ENCODE results near the gene CSAG3. TPM values are rescaled to one million over a fixed set of nuclear protein-coding genes. Genes with fewer than 3 reads are reported as not detected.

Gene CSAG3
- total and polyA plus RNA-seq, 9 of the 15 experiments (the other 6 are each of a cell fraction or from before 2014, with no cell fraction given): 3.9 to 32.8 (median 17.8) TPM

DNA sequence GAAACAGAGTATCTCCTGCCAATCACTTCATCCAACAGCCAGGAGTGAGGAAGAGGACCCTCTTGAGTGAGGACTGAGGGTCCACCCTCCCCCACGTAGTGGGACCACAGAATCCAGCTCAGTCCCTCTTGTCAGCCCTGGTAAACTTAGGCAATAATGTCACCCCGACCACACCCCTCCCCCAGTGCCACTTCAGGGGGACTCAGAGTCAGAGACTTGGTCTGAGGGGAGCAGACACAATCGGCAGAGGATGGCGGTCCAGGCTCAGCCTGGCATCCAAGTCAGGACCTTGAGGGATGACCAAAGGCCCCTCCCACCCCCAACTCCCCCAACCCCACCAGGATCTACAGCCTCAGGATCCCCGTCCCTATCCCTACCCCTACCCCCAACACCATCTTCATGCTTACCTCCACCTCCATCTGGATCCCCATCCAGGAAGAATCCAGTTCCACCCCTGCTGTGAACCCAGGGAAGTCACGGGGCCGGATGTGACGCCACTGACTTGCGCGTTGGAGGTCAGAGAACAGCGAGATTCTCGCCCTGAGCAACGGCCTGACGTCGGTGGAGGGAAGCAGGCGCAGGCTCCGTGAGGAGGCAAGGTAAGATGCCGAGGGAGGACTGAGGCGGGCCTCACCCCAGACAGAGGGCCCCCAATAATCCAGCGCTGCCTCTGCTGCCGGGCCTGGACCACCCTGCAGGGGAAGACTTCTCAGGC is 25.6 kb upstream of the CSAG3 start, which contains the start of the genes CSAG1 and MAGEA12:
TSS of gene CSAG1 (minus strand) at position 461 of the 715 bp plus-strand sequence. CDS start 1,261 bp downstream, outside the sequence.
TSS of gene MAGEA12 (plus strand) at position 497 of the 715 bp plus-strand sequence. CDS start 2,405 bp downstream, outside the sequence.
- H3K4me3 ChIP-seq: peak within 1 kb of the TSS; percentile 77
- TF ChIP-seq, protein P1, sequence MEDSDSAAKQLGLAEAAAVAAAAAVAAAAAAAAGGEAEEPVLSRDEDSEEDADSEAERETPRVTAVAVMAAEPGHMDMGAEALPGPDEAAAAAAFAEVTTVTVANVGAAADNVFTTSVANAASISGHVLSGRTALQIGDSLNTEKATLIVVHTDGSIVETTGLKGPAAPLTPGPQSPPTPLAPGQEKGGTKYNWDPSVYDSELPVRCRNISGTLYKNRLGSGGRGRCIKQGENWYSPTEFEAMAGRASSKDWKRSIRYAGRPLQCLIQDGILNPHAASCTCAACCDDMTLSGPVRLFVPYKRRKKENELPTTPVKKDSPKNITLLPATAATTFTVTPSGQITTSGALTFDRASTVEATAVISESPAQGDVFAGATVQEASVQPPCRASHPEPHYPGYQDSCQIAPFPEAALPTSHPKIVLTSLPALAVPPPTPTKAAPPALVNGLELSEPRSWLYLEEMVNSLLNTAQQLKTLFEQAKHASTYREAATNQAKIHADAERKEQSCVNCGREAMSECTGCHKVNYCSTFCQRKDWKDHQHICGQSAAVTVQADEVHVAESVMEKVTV (CRISPR knock-in tag; IDR thresholded peaks at IDR 0.05): no peak
- TF ChIP-seq HNRNPUL1 (IDR thresholded peaks at IDR 0.05; ENCODE audit: low read length) (no peak), JUND (IDR thresholded peaks at IDR 0.05; ENCODE audit: borderline replicate concordance, low read depth, low read length) (peak; percentile 66), JUND (tag; IDR thresholded peaks at IDR 0.05; ENCODE audit: borderline replicate concordance, low read depth, low read length) (no peak; the same call in 2 of the 3 replicates), ZNF707 (CRISPR knock-in tag; conservative IDR thresholded peaks at IDR 0.05) (no peak), SIN3B (IDR thresholded peaks at IDR 0.05; ENCODE audit: low read depth) (0 out of 2 replicates have a peak, but pooled peaks have one; percentile 51), ZNF239 (CRISPR knock-in tag; IDR thresholded peaks at IDR 0.05) (no peak)
- TF ChIP-seq, protein P2, sequence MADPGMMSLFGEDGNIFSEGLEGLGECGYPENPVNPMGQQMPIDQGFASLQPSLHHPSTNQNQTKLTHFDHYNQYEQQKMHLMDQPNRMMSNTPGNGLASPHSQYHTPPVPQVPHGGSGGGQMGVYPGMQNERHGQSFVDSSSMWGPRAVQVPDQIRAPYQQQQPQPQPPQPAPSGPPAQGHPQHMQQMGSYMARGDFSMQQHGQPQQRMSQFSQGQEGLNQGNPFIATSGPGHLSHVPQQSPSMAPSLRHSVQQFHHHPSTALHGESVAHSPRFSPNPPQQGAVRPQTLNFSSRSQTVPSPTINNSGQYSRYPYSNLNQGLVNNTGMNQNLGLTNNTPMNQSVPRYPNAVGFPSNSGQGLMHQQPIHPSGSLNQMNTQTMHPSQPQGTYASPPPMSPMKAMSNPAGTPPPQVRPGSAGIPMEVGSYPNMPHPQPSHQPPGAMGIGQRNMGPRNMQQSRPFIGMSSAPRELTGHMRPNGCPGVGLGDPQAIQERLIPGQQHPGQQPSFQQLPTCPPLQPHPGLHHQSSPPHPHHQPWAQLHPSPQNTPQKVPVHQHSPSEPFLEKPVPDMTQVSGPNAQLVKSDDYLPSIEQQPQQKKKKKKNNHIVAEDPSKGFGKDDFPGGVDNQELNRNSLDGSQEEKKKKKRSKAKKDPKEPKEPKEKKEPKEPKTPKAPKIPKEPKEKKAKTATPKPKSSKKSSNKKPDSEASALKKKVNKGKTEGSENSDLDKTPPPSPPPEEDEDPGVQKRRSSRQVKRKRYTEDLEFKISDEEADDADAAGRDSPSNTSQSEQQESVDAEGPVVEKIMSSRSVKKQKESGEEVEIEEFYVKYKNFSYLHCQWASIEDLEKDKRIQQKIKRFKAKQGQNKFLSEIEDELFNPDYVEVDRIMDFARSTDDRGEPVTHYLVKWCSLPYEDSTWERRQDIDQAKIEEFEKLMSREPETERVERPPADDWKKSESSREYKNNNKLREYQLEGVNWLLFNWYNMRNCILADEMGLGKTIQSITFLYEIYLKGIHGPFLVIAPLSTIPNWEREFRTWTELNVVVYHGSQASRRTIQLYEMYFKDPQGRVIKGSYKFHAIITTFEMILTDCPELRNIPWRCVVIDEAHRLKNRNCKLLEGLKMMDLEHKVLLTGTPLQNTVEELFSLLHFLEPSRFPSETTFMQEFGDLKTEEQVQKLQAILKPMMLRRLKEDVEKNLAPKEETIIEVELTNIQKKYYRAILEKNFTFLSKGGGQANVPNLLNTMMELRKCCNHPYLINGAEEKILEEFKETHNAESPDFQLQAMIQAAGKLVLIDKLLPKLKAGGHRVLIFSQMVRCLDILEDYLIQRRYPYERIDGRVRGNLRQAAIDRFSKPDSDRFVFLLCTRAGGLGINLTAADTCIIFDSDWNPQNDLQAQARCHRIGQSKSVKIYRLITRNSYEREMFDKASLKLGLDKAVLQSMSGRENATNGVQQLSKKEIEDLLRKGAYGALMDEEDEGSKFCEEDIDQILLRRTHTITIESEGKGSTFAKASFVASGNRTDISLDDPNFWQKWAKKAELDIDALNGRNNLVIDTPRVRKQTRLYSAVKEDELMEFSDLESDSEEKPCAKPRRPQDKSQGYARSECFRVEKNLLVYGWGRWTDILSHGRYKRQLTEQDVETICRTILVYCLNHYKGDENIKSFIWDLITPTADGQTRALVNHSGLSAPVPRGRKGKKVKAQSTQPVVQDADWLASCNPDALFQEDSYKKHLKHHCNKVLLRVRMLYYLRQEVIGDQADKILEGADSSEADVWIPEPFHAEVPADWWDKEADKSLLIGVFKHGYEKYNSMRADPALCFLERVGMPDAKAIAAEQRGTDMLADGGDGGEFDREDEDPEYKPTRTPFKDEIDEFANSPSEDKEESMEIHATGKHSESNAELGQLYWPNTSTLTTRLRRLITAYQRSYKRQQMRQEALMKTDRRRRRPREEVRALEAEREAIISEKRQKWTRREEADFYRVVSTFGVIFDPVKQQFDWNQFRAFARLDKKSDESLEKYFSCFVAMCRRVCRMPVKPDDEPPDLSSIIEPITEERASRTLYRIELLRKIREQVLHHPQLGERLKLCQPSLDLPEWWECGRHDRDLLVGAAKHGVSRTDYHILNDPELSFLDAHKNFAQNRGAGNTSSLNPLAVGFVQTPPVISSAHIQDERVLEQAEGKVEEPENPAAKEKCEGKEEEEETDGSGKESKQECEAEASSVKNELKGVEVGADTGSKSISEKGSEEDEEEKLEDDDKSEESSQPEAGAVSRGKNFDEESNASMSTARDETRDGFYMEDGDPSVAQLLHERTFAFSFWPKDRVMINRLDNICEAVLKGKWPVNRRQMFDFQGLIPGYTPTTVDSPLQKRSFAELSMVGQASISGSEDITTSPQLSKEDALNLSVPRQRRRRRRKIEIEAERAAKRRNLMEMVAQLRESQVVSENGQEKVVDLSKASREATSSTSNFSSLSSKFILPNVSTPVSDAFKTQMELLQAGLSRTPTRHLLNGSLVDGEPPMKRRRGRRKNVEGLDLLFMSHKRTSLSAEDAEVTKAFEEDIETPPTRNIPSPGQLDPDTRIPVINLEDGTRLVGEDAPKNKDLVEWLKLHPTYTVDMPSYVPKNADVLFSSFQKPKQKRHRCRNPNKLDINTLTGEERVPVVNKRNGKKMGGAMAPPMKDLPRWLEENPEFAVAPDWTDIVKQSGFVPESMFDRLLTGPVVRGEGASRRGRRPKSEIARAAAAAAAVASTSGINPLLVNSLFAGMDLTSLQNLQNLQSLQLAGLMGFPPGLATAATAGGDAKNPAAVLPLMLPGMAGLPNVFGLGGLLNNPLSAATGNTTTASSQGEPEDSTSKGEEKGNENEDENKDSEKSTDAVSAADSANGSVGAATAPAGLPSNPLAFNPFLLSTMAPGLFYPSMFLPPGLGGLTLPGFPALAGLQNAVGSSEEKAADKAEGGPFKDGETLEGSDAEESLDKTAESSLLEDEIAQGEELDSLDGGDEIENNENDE (IDR thresholded peaks at IDR 0.05; ENCODE audit: low read depth, low read length): no peak

More for the DNA sequence above, 25.6 kb upstream of the CSAG3 start, which contains the start of the genes CSAG1 and MAGEA12:
- H3K9me1 ChIP-seq (ENCODE audit: control insufficient read depth, insufficient read depth, low read length): no peaks in the 10 kb centered on the region
- ChIA-PET CTCF (ENCODE audit: low intra/inter-chr PET ratio) (no interaction called here), POLR2A (interaction anchor here (0.6 to 0.7 kb wide), 2 partner anchors 899 to 1818 kb away, joined by 3 read pairs; no protein-coding TSS in a partner anchor)
- peaks cover 30% of the 10 kb centered on the region for H3K36me3 ChIP-seq (ENCODE audit: control insufficient read depth, insufficient read depth, low read length)
- ATAC-seq: peak; percentile 92
- H3K79me2 ChIP-seq (ENCODE audit: control insufficient read depth, insufficient read depth, low read length): peaks cover 48% of the 10 kb centered on the region
- peak within 1 kb of the TSS; percentile 79 for H3K27ac ChIP-seq (ENCODE audit: extremely low read depth, low read depth, low read length)
- H3K27me3 ChIP-seq (ENCODE audit: control insufficient read depth in 2 of 2, insufficient read depth in 2 of 2, low read length in 2 of 2): no peaks in the 10 kb centered on the region
- in situ Hi-C loops (cut with MboI) (no loop called here), intact Hi-C loops (cut with micrococcal nuclease) (no loop called here)
- DNase-seq (ENCODE audit: extremely low read depth in 1 of 4, low spot score in 3 of 4): peak; percentile 75 to 91 (median 80)
- BruUV-seq (replicated peaks): no TSS peak
- WGBS (ENCODE audit: insufficient coverage, low coverage, missing lambda C conversion rate): 3% methylated on average over 7 of the region's 21 CpGs
- no peaks in the 10 kb centered on the region for H4K20me1 ChIP-seq (replicated peaks; ENCODE audit: control insufficient read depth, insufficient read depth, low read length)
- peak within 1 kb of the TSS; percentile 69 for H2AFZ ChIP-seq (ENCODE audit: low read depth, low read length)
- no peaks in the 10 kb centered on the region for H3K9me3 ChIP-seq (replicated peaks; ENCODE audit: control insufficient read depth, insufficient read depth, low read depth, low read length)
- H3K4me2 ChIP-seq (ENCODE audit: insufficient read depth, low read length): peak within 1 kb of the TSS; percentile 92
- peak; percentile 78 for FAIRE-seq
- H3K4me1 ChIP-seq (replicated peaks in 1 of 2; ENCODE audit: control insufficient read depth in 2 of 2, insufficient read depth in 2 of 2, low read length in 2 of 2): peaks cover 0 to 5% of the 10 kb centered on the region in 2 experiments; a peak in 2 of 5 replicates
- peak within 1 kb of the TSS; percentile 89 to 95 for H3K9ac ChIP-seq (ENCODE audit: insufficient read depth in 1 of 2, low read depth in 2 of 2, low read length in 2 of 2)

Data from K562 (cell line).